SK-N-SH treated with all-trans-retinoic acid at 6 μM for 48 hours (cell line): ENCODE results near the gene YIPF1.

Experiments used
- ATAC-seq: fragments of 200-7000 bp; cut with Tn5 transposase; 3 replicates; pipeline ENCODE4 v1.9.1; 2020; ENCODE audit warnings: mild to moderate bottlenecking, moderate library complexity
- CREB5 ChIP-seq: fragments of 250-450 bp; sonication (Bioruptor Pico); IDR thresholded peaks from 2 replicates; pipeline ENCODE4 v1.5.1; 2020; ENCODE audit warnings: low read depth, mild to moderate bottlenecking, moderate library complexity
- CSDC2 ChIP-seq: fragments of 250-450 bp; sonication (Bioruptor Pico); IDR thresholded peaks from 2 replicates; pipeline ENCODE4 v1.5.0; 2020; ENCODE audit warnings: mild to moderate bottlenecking, moderate library complexity
- CSRNP3 ChIP-seq: fragments of 250-450 bp; sonication (Bioruptor Pico); IDR thresholded peaks from 2 replicates; pipeline ENCODE4 v1.5.1; 2021; ENCODE audit warnings: mild to moderate bottlenecking, moderate library complexity
- ESRRG ChIP-seq: fragments of 250-450 bp; sonication (Bioruptor Pico); IDR thresholded peaks from 2 replicates; pipeline ENCODE4 v1.6.1; 2021; ENCODE audit warnings: mild to moderate bottlenecking
- GLIS3 ChIP-seq: fragments of 250-450 bp; sonication (Bioruptor Pico); IDR thresholded peaks from 2 replicates; pipeline ENCODE4 v1.5.0; 2020; ENCODE audit warnings: mild to moderate bottlenecking, moderate library complexity
- ISL1 ChIP-seq: fragments of 250-450 bp; sonication (Bioruptor Pico); IDR thresholded peaks from 2 replicates; pipeline ENCODE4 v2.1.2; 2022; ENCODE audit warnings: mild to moderate bottlenecking, moderate library complexity
- OSR1 ChIP-seq: fragments of 250-450 bp; sonication (Bioruptor Pico); IDR thresholded peaks from 2 replicates; pipeline ENCODE4 v1.8.0; 2022; ENCODE audit warnings: moderate library complexity, mild to moderate bottlenecking, inconsistent platforms
- PATZ1 ChIP-seq: fragments of 250-450 bp; sonication (Bioruptor Pico); IDR thresholded peaks from 2 replicates; pipeline ENCODE4 v1.8.0; 2020; ENCODE audit warnings: mild to moderate bottlenecking, moderate library complexity, borderline replicate concordance
- POU6F1 ChIP-seq: fragments of 250-450 bp; sonication (Bioruptor Pico); IDR thresholded peaks from 2 replicates; pipeline ENCODE4 v1.8.0; 2021; ENCODE audit warnings: low read depth, mild to moderate bottlenecking, moderate library complexity, borderline replicate concordance
- PPARA ChIP-seq: fragments of 250-450 bp; sonication (Bioruptor Pico); IDR thresholded peaks from 2 replicates; pipeline ENCODE4 v1.5.0; 2020; ENCODE audit warnings: mild to moderate bottlenecking, borderline replicate concordance
- RARB ChIP-seq: fragments of 250-450 bp; sonication (Bioruptor Pico); IDR thresholded peaks from 2 replicates; pipeline ENCODE4 v1.8.0; 2021; ENCODE audit warnings: mild to moderate bottlenecking, moderate library complexity
- SNAI2 ChIP-seq: fragments of 250-450 bp; sonication (Bioruptor Pico); IDR thresholded peaks from 2 replicates; pipeline ENCODE4 v1.5.0; 2020; ENCODE audit warnings: mild to moderate bottlenecking, moderate library complexity
- TCF4 ChIP-seq: fragments of 250-450 bp; sonication (Bioruptor Pico); IDR thresholded peaks from 2 replicates; pipeline ENCODE4 v1.8.0; 2021; ENCODE audit warnings: mild to moderate bottlenecking, moderate library complexity, borderline replicate concordance
- TOX ChIP-seq: fragments of 250-450 bp; sonication (Bioruptor Pico); IDR thresholded peaks from 2 replicates; pipeline ENCODE4 v1.8.0; 2021; ENCODE audit warnings: mild to moderate bottlenecking, moderate library complexity, borderline replicate concordance
- ZC3H10 ChIP-seq: fragments of 250-450 bp; sonication (Bioruptor Pico); IDR thresholded peaks from 2 replicates; pipeline ENCODE4 v1.5.1; 2021; ENCODE audit warnings: mild to moderate bottlenecking, moderate library complexity
- ZFP3 ChIP-seq: fragments of 250-450 bp; sonication (Bioruptor Pico); IDR thresholded peaks from 2 replicates; pipeline ENCODE4 v1.5.0; 2020; ENCODE audit warnings: mild to moderate bottlenecking, moderate library complexity
- ZFP30 ChIP-seq: fragments of 450-650 bp; formaldehyde crosslinking; IDR thresholded peaks from 2 replicates; pipeline ENCODE4 v1.5.0; 2022; ENCODE audit warnings: mild to moderate bottlenecking, moderate library complexity
- ZNF565 ChIP-seq: fragments of 450-650 bp; formaldehyde crosslinking; conservative IDR thresholded peaks from 2 replicates; pipeline ENCODE4 v1.5.0; 2020; ENCODE audit warnings: low read depth, mild to moderate bottlenecking, moderate library complexity
- ZNF70 ChIP-seq: fragments of 450-650 bp; formaldehyde crosslinking; IDR thresholded peaks from 2 replicates; pipeline ENCODE4 v1.5.0; 2020; ENCODE audit warnings: mild to moderate bottlenecking, moderate library complexity
- ZNF8 ChIP-seq: fragments of 450-650 bp; formaldehyde crosslinking; IDR thresholded peaks from 2 replicates; pipeline ENCODE4 v1.5.0; 2020; ENCODE audit warnings: mild to moderate bottlenecking, moderate library complexity

The YIPF1 gene

GRCh38 chr1:53918343-53918742, 28.7 kb upstream of the YIPF1 start:
- ATAC-seq: no peak
- TF ChIP-seq OSR1 (CRISPR knock-in tag): no peak
- no peak for TF ChIP-seq ZNF8 (CRISPR knock-in tag)
- TF ChIP-seq PPARA (CRISPR knock-in tag): no peak
- TF ChIP-seq ISL1 (CRISPR knock-in tag): no peak
- no peak for TF ChIP-seq CSDC2 (CRISPR knock-in tag)
- TF ChIP-seq ZNF70: no peak
- no peak for TF ChIP-seq PATZ1 (CRISPR knock-in tag)
- TF ChIP-seq TCF4 (CRISPR knock-in tag): no peak
- TF ChIP-seq GLIS3: no peak

- TF ChIP-seq ZFP30 (CRISPR knock-in tag): no peak
- TF ChIP-seq ZNF565 (CRISPR knock-in tag): no peak
- TF ChIP-seq CREB5 (CRISPR knock-in tag): no peak
- TF ChIP-seq POU6F1: no peak
- TF ChIP-seq GLIS3: no peak
- no peak for TF ChIP-seq RARB (CRISPR knock-in tag)
- no peak for TF ChIP-seq CSRNP3 (CRISPR knock-in tag)
- TF ChIP-seq ZC3H10: no peak
- TF ChIP-seq ESRRG (CRISPR knock-in tag): no peak
- TF ChIP-seq PATZ1 (CRISPR knock-in tag): no peak
- TF ChIP-seq ISL1 (CRISPR knock-in tag): no peak
- no peak for TF ChIP-seq CSDC2 (CRISPR knock-in tag)
- no peak for TF ChIP-seq TCF4 (CRISPR knock-in tag)
- no peak for TF ChIP-seq TOX (CRISPR knock-in tag)
- no peak for TF ChIP-seq SNAI2 (CRISPR knock-in tag)
- no peak for TF ChIP-seq PPARA (CRISPR knock-in tag)
- TF ChIP-seq ZNF8 (CRISPR knock-in tag): no peak
- TF ChIP-seq ZFP3 (CRISPR knock-in tag): no peak
- no peak for ATAC-seq
These were observed 23.9 kb upstream of the YIPF1 start for GRCh38 chr1:53913352-53914033.

GRCh38 chr1:53911442-53911841, 21.8 kb upstream of the YIPF1 start:
- no peak for TF ChIP-seq ZC3H10
- ATAC-seq: no peak

GRCh38 chr1:53909946-53910345, 20.3 kb upstream of the YIPF1 start:
- TF ChIP-seq CSRNP3 (CRISPR knock-in tag) (no peak), TCF4 (CRISPR knock-in tag) (no peak), ZNF70 (no peak)
- TF ChIP-seq, all 23 proteins: peak for 0
- ATAC-seq: no peak
